WTC11 (cell line): Measurements from ENCODE around the gene PDK2.

ENCODE experiments used
- AFF4 ChIP-seq: sonication (generic); formaldehyde crosslinking; IDR thresholded peaks from 2 replicates; pipeline ENCODE4 v1.8.1; 2023; ENCODE audit warnings: mild to moderate bottlenecking, missing genetic modification reagents, borderline replicate concordance
- CBFB ChIP-seq: sonication (generic); formaldehyde crosslinking; IDR thresholded peaks from 2 replicates; pipeline ENCODE4 v1.8.1; 2022; ENCODE audit warnings: mild to moderate bottlenecking, low read depth, missing genetic modification reagents
- ELF4 ChIP-seq: sonication (generic); formaldehyde crosslinking; IDR thresholded peaks from 2 replicates; pipeline ENCODE4 v1.8.1; 2022; ENCODE audit warnings: low read depth, mild to moderate bottlenecking, moderate library complexity, missing genetic modification reagents
- USF2 ChIP-seq: sonication (generic); formaldehyde crosslinking; IDR thresholded peaks from 2 replicates; pipeline ENCODE4 v1.8.1; 2023; ENCODE audit warnings: mild to moderate bottlenecking, missing genetic modification reagents, moderate library complexity
- ZBTB43 ChIP-seq: sonication (generic); formaldehyde crosslinking; IDR thresholded peaks from 2 replicates; pipeline ENCODE4 v1.8.1; 2023; ENCODE audit warnings: mild to moderate bottlenecking, missing genetic modification reagents
- ZNF121 ChIP-seq: sonication (generic); formaldehyde crosslinking; IDR thresholded peaks from 2 replicates; pipeline ENCODE4 v1.8.0; 2023; ENCODE audit warnings: missing genetic modification reagents
- TF ChIP-seq, protein P1 (sequence below): fragments of 200-600 bp; IDR thresholded peaks from 2 replicates; pipeline ENCODE4 v1.8.0; 2022; ENCODE audit warnings: antibody characterized with exemption

- TF ChIP-seq, protein P1, sequence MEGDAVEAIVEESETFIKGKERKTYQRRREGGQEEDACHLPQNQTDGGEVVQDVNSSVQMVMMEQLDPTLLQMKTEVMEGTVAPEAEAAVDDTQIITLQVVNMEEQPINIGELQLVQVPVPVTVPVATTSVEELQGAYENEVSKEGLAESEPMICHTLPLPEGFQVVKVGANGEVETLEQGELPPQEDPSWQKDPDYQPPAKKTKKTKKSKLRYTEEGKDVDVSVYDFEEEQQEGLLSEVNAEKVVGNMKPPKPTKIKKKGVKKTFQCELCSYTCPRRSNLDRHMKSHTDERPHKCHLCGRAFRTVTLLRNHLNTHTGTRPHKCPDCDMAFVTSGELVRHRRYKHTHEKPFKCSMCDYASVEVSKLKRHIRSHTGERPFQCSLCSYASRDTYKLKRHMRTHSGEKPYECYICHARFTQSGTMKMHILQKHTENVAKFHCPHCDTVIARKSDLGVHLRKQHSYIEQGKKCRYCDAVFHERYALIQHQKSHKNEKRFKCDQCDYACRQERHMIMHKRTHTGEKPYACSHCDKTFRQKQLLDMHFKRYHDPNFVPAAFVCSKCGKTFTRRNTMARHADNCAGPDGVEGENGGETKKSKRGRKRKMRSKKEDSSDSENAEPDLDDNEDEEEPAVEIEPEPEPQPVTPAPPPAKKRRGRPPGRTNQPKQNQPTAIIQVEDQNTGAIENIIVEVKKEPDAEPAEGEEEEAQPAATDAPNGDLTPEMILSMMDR: no peak
- TF ChIP-seq ZNF121 (CRISPR knock-in tag) (no peak), ELF4 (no peak), CBFB (CRISPR knock-in tag) (no peak), ZBTB43 (no peak), AFF4 (CRISPR knock-in tag) (no peak), USF2 (CRISPR knock-in tag) (no peak)
Observed at GRCh38 chr17:50072130-50072529, 23.0 kb upstream of the PDK2 start.
